Measurements from ENCODE around the gene PCDHGB4.

GRCh38 chr5:141384471-141385267 lies 2.8 kb upstream of the PCDHGB4 start:
- TF ChIP-seq POLR2A (IDR thresholded peaks at IDR 0.05): no peak
- no peak for TF ChIP-seq CTCF (IDR thresholded peaks at IDR 0.05)

All from thyroid gland (tissue), 4 donors.